Measurements from ENCODE around the gene AIMP1.

DNA sequence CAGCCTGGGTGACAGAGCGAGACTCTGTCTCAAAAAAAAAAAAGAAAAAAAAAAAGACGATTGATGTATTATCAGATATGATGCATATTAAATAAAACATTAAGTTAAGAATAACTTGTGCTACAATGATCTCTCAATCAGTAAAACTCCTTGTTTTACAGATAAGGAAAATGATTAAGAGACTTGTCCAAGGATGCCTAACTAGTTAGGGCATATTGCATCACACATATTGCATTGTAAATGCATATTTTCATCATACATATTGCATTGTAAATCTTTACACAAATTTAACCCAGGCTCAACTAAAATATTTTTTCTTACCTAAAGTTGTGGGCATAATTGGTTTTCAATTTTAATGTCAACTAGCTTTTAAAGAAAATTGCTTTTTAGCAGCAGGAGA is 26.6 kb upstream of the AIMP1 start:
- TF ChIP-seq, protein P1, sequence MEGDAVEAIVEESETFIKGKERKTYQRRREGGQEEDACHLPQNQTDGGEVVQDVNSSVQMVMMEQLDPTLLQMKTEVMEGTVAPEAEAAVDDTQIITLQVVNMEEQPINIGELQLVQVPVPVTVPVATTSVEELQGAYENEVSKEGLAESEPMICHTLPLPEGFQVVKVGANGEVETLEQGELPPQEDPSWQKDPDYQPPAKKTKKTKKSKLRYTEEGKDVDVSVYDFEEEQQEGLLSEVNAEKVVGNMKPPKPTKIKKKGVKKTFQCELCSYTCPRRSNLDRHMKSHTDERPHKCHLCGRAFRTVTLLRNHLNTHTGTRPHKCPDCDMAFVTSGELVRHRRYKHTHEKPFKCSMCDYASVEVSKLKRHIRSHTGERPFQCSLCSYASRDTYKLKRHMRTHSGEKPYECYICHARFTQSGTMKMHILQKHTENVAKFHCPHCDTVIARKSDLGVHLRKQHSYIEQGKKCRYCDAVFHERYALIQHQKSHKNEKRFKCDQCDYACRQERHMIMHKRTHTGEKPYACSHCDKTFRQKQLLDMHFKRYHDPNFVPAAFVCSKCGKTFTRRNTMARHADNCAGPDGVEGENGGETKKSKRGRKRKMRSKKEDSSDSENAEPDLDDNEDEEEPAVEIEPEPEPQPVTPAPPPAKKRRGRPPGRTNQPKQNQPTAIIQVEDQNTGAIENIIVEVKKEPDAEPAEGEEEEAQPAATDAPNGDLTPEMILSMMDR (IDR thresholded peaks at IDR 0.05; ENCODE audit: borderline replicate concordance, extremely low read depth, low read length, poor library complexity, severe bottlenecking): no peak
- no peak for TF ChIP-seq EZH2 (IDR thresholded peaks at IDR 0.05; ENCODE audit: borderline replicate concordance, low read depth, low read length, severe bottlenecking)
